ENCODE measurements around the gene CFAP410.
"Not testable (repeated sequence)": the region's sequence is repeated elsewhere in the genome, so short reads cannot be mapped to it uniquely, and the experiment has no call there.

CFAP410 gene

GRCh38 chr21:44318489-44319285, 20.5 kb downstream of the CFAP410 start:
- no peak for DNase-seq (ENCODE audit: low read depth in 1 of 2, low spot score in 1 of 2)

- DNase-seq (ENCODE audit: low read depth in 1 of 2, low spot score in 1 of 2), result no peak
Measured at GRCh38 chr21:44317871-44318270, 21.3 kb downstream of the CFAP410 start.

GRCh38 chr21:44317241-44317782, 21.9 kb downstream of the CFAP410 start:
- DNase-seq (ENCODE audit: low read depth in 1 of 2, low spot score in 1 of 2), result no peak

DNA sequence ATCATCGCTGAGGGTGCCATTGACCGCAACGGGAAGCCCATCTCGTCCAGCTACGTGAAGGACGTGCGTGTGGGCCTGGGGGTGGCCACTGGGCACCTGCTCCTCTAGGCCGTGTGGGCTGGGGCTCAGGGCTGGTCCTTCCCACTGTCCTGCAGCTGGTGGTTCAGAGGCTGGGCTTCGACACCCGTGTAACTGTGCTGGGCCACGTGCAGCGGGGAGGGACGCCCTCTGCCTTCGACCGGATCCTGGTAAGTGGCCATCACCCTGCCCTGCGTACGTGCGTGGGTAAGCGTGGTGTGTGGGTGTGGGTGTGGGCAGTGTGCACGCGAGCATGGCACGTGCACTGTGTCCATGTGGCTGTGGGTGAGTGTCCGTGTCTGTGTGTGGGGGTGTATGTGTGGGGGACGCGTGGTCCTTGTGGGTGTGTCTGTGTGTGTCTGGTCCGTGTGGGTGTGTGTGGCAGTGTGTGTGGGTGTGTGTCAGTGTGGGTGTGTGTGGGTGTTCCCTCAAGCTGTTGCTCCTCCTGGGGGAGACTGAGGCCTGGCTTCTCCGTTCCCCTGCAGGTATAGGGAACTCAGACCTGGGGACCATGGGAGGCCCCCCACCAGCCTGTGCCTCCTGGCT, 22.8 kb downstream of the CFAP410 start:
- no peak for DNase-seq (ENCODE audit: low read depth in 1 of 2, low spot score in 1 of 2)

GRCh38 chr21:44315691-44316203, 23.4 kb downstream of the CFAP410 start:
- no peak for DNase-seq (ENCODE audit: low read depth in 1 of 2, low spot score in 1 of 2)

DNA sequence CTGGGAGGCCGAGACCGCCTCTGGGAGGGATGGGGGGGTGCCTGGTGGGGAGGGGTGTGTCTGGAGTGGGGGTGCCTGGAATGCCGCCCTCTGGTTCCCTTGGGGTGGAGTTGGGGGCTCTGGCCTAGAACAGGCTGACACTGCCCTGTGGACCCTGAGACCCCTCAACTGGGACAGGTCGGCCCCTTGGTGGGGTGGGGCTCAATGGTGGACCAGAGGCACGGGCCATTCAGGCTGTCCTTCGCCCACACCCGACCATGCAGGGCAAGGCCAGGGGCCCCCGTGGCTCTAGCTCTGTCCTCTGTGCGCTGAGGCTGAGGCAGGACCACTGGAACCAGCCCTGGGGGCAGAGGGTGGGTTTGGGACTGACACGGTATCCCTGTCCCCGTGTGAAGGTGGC, 24.6 kb downstream of the CFAP410 start:
- no peak for DNase-seq (ENCODE audit: low read depth in 1 of 2, low spot score in 1 of 2)

GRCh38 chr21:44314128-44314527, 25.1 kb downstream of the CFAP410 start:
- no peak for DNase-seq (ENCODE audit: low read depth in 1 of 2, low spot score in 1 of 2)

GRCh38 chr21:44313451-44313850, 25.7 kb downstream of the CFAP410 start:
- DNase-seq (ENCODE audit: low read depth in 1 of 2, low spot score in 1 of 2), result no peak

- no peak for DNase-seq (ENCODE audit: low read depth in 1 of 2, low spot score in 1 of 2)
Measured at GRCh38 chr21:44312716-44313115, 26.5 kb downstream of the CFAP410 start.

- no peak for DNase-seq (ENCODE audit: low read depth in 1 of 2, low spot score in 1 of 2)
Measured at GRCh38 chr21:44312089-44312488, 27.1 kb downstream of the CFAP410 start.

GRCh38 chr21:44310628-44311507, 28.3 kb downstream of the CFAP410 start:
- no peak for DNase-seq (ENCODE audit: low read depth in 1 of 2, low spot score in 1 of 2)

DNA sequence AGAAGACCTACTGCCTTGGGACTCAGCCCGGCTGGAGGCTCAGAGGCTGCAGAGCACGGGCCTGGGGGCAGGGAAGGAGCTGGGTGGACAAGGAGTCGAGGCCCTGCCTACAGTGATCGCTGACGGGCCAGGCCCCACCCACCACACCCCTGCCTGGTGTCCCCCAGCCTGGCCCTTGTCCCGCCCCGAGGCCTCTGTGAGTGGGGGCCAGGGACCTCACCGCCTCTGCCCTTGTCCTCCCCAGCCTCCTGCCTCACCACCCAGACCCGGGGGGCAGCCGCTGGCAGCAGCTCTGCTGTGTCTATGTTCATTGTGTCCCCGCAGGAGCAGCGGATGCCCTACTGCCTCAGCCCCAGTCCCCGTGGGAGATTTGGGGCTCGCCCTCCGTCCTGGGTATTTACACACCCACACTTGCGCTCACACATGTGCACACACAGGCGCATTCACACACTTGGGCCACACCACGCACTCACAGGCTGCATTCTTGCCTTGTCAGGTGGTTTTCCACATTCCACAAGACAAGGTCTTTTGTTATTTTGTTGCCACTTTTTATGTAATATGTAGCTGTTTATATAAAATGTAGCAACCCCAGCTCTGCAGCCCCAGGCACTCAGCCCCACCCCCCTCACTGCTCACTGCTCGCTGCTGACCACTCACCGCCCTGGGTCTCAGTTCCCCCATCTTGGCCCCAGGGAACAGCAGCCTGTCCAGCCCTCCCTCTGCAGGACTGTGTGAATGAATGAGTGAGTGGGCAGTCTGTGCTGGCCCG, 32.1 kb downstream of the CFAP410 start:
- no peak for DNase-seq (ENCODE audit: low read depth in 1 of 2, low spot score in 1 of 2)

DNA sequence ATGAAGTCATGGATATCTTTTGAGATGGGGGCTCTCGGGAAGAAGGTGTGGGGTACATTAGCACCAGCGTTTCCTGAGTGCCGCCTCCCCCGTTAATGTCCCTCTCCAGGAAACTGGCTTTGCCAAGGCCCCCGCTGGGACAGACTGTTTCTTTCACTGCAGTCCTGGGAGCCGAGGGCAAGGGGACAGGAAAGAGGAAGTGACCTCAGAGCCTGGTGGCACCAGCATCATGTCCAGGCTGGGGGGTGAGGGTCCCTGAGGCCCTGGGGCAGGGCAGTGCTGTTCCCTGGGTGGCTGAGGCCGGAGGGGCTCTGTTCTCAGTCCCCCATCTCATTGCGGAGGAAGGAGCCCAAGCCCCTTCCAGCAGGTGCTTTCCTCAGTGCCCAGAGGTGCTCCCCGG, 33.5 kb downstream of the CFAP410 start:
- no peak for DNase-seq (ENCODE audit: low read depth in 1 of 2, low spot score in 1 of 2)

GRCh38 chr21:44304877-44305293, 34.3 kb downstream of the CFAP410 start:
- DNase-seq (ENCODE audit: low read depth in 1 of 2, low spot score in 1 of 2), result no peak

DNA sequence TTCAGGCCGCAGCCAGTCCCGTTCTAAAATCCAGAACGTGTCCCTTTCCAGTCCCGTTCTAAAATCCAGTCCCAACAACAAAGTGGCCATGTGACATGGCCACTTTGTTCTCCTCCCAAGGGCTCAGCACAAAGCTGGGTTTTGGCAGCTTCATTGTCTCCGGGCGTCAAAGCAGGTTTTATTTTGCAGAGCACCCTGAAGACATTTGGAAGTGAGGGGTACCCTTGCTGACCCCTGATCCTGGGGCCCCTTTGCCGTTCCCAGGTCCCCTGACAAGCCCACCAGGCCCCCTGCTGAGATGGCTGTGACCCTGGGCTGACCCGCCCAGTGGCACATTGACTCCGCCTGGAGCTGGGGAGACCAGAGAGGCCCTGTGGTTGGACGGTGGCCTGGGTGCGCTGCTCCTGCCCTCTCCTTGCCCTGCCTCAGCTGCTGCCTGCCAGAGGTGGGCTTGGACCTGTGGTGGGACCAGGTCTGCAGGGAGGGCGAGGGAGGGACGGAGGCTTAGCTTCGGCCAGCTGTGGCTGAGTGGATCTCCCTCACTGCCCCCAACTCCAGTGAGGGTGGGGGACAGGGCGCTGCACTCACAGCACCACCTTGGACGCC, 35.1 kb downstream of the CFAP410 start:
- DNase-seq (ENCODE audit: low read depth in 1 of 2, low spot score in 1 of 2), result no peak

DNA sequence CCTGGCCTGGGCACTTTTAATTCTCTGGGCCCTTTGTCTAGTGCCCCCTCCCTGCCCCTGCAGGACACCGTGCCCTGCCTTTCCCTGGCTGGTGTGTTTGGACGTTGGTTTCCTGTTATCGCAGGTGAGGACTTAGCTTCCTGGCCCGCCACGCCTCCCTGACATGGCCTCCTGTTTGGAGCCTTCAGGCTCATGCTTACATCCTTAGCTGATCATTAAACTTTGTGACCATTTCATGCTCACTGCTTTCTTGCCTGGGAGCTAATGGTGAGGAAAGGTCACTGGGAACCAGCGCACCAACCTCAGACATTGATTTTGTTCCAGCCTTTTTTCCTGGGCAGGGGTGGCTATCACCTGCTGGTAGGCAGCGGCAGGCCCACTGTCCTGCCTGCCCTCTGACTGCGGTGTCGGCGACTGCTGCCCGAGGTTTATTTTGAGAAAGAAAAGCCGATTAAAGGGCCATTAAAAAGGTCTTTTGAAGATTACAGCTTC, 35.7 kb downstream of the CFAP410 start:
- DNase-seq (ENCODE audit: low read depth in 1 of 2, low spot score in 1 of 2), result no peak

DNA sequence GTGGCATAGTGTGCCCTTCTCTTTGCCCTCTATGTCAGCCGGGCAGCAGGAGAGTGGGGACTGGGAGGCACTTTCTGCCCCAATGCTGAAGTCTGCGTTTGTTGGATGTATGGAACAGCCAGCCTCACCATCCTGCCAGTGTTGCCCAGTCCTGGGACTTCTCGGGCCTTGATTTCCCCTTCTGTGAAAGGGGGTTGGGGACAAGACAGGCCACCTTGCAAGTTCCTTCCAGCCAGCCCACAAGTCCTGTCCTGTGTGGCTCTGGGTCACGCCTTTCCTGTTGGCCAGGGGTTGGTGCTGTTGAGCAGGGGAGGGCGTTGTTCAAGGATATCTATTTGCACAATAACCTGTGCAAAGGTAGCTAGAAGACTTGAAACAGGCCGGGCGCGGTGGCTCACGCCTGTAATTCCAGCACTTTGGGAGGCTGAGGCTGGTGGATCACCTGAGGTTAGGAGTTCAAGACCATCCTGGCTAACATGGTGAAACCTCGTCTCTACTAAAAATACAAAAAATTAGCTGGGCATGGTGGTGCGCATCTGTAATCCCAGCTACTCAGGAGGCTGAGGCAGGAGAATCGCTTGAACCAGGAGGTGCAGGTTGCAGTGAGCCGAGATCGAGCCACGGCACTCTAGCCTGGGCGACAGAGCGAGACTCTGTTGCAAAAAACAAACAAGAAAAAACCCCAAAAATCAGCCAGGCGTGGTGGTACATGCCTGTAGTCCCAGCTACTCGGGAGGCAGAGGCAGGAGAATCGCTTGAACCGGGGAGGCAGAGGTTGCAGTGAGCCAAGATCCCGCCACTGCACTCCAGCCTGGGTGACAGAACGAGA, 36.4 kb downstream of the CFAP410 start:
- DNase-seq (ENCODE audit: low read depth in 1 of 2, low spot score in 1 of 2), result not testable (repeated sequence)

DNA sequence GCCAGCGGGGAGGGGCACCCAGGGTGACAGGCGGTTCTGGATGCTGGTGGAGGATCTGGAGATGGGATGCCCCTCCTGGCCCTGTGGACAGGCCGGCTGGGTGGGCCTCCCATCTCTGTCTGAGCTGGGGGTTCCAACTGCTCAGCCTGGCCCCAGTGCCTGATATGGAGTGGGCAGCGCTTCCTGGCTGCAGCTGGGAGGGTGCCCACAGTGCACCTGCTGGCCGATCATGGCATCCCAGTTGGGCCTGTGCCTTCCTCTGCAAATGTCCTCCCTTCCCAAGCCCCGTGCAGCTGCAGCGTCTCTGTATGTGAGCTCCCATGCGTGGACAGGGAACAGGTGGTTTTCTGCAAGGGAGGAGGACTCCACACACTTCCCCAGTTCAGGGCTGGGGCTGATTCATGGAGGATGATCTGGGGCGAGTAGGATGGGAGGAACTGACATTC, 37.2 kb downstream of the CFAP410 start:
- no peak for DNase-seq (ENCODE audit: low read depth in 1 of 2, low spot score in 1 of 2)

GRCh38 chr21:44301141-44301540, 38.0 kb downstream of the CFAP410 start:
- DNase-seq (ENCODE audit: low read depth in 1 of 2, low spot score in 1 of 2), result no peak
